NCI-H1436 (cell line): ENCODE measurements around the gene SUPT3H.

Source experiments
- DNase-seq: peaks from one replicate; lab custom pipeline; 2025; lab: John Stamatoyannopoulos, UW

SUPT3H gene

DNA sequence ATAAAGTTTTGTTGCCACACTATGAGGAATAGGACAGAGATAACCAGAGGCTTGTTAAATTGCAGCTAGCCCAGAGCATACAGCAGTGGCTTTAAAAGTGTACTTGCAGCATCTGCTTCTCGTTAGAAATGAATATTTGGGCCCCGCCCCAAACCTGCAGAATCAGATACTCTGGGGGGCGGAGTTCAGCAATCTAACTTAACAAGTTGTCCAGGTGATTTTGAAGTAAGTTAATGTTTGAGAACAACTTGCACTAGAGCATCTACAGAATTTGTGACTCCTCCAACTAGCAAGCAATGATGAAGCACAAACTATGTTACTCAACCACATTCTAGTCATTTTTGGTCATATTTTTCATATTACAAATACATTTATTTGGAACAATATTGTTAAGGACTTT is 10.6 kb upstream of the SUPT3H start:
- DNase-seq, result no peak

DNA sequence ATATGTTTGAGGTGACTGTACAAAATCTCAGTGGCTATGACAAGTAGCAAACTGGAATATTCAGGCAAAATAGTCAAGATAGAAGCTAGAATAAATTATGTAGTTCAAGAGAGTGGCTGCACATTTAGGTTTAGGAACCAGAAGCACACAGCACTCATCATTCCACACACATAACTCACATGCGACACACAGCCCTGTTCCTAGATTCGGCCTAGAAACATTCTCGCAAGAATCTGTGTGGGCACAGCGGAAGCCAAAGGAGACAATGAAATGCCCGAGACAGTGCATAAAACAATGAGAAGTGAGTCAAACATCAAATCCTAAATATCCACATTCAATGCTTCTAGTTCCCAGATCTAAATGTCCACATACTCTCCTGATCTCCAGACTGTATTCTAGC is 9.5 kb upstream of the SUPT3H start:
- DNase-seq, result no peak

DNA sequence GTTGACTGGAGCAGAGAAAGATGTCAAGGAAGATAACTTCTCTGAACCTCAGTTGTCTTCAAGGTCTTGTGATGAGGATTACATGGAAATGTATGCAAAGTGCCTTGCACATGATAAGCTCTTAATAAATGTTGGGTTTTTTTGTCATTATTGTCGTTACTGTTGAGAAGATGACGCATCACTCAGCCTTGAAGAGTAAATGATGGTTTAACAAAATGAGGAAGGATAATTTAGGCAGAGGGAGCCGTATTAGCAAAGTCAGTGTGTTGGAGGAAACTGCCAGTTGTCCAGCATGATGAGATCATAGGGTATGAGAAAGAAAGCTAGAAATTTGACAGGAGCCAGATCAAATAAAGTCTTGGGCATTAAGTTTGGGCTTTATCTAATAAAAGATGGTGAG is 8.8 kb upstream of the SUPT3H start:
- DNase-seq, result no peak

DNA sequence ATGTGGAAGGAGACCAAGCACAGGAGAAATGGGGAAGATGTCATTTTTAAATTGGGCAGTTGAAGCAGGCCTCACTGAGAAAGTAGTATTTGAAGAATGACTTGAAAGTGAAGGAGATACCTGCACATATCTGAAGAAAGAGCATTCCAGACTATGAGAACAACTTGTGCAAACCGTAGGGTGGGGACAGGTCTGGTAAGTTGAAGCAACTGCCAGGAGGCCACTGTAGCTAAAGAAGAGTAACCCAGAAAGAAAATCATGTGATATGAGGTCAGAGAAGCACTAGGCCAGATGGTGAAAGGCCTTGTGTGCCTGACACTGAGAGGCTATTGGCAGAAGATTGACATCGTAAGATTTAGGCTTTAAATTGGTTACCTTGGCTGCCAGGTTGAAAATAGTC is 4.7 kb upstream of the SUPT3H start:
- no peak for DNase-seq

DNA sequence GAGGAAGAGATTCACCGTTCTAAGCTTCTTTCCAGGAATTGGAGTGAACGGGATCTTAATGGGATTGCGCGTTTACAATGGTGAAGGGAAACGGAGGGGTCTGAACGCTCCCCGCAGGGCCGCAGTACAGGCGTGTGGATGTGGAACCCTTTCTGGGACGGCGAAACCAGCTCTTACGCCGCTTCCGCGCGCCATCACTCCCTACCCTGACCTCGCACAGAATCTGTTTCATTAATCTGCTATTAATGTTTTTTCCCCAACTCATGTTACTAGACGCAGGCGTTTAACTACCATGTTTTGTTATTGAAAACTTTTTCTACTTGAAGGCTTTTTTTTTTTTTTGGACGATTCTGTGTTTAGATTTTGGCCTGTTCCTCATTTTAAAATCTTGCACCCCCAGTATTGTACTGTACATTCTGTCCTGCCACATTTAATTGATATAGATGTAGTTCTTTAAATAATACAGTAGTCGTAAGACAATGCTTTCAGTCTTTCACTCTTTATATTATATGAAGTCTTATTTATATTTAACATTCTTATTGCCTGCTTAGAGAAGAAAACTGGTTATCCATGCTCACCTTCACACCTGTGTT is 696 bp upstream of the SUPT3H start:
- DNase-seq, result no peak

DNA sequence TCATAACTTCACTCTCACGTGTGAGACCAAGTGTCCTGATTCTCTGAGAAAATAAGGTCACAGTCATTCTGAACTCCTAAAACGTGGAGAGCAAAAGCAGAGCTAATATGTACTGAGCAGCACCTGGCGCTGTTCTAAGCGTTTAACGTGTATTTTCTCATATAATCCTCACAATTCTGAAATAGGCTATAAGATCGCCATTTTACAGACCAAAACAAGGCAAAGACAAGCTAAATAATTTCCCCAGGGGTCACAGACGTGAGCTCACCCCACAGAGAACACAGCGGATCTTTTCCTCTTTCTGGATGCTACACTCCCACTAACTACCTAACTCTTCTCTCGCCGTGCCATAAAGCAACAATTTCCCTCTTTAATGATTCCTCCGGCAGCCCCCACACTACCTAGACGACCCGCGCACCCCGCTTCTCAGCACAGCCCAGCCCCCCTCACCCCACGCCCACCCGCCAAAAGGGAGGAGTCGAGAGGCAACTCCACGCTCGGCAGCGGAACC is 636 bp downstream of the SUPT3H start:
- no peak for DNase-seq

DNA sequence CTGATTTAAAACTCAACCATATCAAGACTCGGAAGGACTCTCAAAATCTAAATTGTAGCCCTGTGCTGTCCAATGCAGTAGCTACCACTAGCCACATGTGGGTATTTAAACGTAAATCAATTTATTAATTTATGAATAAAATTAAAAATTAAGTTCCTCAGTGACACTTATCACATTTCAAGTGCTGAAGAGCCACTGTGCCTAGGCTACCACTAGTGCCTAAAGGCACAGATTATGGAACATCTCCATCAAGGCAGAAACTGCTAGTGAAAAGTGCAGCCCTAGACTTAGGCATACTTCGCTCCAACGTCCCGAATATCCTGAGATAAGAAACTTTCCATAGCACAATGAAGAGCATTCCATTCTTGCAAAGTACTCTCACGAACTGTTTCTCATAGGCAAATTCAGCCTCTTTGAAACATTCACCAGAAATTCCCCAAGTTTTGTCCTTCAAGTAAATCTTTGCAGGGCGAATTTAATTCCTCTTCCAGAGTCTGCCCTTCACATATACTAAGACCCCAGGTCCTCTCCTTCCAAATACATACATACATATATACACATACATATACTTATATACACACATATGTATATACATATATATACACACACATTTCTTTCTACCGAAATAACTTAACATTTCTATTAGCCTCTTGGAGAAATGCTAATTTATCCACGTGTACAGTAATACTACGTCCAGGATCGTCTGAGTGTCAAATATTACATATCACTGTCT is 1.3 kb downstream of the SUPT3H start:
- no peak for DNase-seq

DNA sequence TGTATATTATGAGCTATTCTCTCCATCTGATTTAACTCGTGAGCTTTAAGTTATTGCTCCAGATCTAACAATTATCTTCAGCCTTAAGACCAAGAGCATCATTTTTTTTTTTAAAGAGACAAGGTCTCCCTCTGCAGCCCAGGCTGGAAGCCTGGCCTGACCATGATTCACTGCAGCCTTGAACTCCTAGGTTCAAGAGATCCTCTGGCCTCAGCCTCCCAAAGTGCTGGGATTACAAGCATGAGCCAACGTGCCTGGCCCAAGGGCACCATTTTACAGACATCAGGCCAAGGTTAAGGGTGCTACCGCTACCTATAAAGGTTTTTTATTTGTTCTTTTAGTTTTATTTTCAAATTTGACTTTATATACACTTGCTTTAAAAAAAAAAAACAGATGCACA is 2.3 kb downstream of the SUPT3H start:
- no peak for DNase-seq

DNA sequence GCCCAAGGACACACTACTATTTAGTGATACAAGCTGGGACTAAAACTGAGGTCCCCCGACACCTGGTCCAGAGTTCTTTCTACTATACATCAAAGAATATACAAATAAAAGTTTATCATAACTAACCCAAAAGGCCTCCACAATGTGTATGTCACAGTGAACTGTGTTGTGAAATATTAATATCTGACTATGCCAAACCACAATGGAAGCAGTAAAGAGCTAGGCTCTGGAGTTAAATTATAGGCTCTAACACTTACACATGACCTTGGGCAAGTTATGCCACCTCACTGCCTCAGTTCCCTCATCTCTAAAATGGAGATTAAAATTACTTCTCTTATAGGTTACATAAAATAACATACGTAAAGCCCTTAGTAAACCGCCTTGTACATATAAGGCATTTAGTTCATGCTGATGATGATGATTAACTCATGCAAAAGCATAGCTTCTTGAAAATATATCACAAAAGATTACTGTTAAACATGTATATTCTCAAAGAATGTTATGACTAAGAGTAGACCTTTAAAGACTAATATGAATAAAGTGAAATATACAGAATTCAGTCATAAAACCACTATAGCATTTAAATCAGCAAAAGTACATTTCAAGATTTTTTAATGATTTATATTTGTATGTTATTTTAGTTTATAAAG is 5.7 kb downstream of the SUPT3H start:
- no peak for DNase-seq

DNA sequence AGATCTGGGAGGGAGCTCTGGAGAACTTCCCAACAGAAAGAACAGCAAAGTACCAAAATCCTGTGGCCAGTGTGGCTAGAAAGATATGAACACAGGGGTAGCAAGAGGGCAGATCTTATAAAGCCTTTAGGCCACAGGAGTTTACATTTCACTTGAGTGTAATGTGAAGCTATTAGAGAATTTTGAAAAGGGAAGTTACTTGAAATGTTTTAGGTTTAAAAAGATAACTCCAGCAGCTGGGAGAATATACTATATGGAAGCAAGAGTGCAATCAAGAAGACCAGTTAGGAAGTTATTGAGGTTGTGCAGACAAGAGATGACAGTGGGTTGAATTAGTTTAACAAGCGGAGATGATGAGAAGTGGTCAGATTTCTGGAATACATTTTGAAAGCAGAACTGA is 7.9 kb downstream of the SUPT3H start:
- DNase-seq, result no peak

DNA sequence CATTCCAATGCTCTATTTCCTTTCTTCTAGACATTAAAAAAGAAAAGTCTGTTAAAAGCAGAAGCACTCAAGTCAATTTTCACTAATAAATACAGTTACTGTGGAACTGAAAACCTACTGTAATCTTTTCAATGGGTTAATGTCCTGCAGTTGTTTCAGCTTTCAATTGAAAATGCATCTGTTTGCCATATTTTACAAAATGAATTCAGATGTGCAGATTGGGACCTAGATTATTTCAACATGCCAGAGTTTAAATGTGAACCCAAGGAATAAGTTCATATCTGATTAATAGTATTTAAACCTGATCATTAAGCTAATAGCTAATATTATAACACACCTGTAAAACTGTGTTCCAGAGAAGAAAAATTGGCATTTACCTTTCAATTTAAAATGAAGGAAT is 9.7 kb downstream of the SUPT3H start:
- DNase-seq, result no peak

DNA sequence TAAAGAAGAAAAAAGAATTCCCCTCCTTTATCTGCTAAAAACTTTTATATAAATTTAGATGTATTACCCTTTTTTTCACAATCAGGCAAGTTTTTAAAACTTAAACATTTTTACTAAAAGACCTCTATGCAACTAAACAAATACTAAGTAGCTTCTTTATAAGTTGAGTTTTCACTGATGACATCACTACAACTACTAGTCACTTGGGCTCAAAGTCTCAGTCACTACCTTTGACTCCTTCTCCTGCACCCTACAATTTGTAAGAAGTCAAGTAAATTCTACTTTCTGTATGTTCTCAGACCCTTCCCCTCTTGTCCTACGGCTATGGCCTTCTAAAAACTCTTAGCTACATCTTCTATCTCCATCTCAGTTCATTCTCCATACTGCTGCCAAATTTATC is 11.2 kb downstream of the SUPT3H start:
- no peak for DNase-seq

DNA sequence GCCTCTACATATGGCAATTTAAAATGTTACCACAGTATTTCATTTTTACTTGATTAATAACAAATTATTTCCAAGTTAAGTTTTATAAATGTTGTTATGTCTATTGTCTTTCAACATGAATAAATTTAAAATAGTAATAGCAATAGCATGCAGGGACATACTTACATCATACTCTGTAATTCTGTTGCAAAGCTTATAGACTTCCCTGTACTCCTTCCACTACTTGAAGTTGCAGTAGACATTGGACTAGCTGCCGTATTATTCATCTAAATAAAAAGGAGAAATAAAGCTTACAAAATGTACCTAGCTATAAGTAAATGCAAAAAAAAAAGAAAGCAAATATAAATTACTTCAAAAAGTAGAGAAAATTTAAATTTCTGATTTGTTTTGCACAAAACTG is 12.7 kb downstream of the SUPT3H start:
- no peak for DNase-seq

DNA sequence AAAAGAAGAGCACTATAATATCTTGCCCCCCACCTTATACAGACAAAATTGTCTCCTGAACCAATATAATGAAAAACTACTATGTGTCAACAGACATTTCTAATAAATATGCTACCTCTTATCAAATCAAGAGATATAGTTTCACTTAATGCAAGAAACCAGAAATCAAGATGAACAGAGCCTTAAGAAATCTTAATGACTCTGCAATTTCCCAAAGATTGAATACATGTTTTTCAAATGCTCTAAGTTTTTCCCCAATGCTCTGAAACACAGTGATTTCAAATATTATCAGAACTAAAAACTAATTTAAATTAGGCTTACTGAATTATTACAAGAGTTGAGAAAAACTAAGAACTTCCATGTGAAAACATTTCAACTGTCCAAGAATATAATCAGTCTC is 13.3 kb downstream of the SUPT3H start:
- no peak for DNase-seq

DNA sequence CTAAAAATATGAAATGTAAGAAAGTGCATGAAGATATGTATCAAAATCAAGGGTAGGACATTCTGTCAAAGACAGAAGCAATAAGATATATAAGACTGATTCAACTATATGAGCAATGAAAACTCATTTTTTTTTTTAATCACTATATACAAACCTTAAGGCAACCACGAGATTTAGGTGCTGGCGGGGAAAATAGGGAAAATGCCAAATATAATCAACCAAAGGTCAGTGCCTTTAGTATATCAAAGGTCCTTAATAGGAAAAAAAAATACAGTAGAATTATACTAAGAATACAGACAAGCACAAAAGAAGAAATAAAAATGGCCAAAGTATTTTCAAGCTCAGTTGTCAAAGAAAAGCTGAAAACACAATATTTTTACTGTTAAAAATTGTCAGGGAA is 24.1 kb downstream of the SUPT3H start:
- DNase-seq, result no peak

DNA sequence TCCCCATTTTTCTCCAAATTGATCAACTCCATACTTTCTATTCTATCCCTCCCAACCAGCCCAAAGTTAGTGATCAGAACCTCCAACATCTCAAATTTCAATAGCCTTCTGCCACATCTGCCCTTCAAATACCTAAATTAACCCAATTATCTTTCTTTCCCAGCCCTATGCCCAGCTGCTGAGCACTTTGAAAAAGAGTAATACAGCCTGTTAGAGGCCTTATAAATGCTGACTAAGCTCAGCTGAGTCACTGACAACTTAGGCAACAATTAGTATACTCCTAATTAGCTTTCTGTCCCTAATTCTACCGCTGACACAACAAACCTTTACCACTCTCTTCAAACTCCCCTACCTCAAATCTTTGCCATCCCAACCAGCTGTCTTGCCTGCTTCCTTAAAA is 26.1 kb downstream of the SUPT3H start:
- no peak for DNase-seq

DNA sequence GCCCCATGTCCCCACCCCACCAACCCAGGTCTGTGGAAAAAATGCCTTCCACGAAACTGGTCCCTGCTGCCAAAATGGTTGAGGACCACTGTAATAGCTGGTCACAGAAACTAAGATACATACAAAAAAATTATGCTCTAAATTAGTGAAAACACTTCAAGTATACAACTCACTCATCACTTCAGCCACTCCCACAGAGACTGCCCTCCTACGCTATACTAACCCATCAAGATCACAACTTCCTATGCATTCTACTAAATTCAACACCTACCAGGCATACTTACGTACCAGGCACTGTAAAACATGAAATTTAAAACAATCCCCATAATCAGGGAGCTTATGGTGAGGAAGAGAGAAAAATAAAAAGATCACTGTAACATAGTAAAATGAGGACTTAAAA is 26.7 kb downstream of the SUPT3H start:
- no peak for DNase-seq

DNA sequence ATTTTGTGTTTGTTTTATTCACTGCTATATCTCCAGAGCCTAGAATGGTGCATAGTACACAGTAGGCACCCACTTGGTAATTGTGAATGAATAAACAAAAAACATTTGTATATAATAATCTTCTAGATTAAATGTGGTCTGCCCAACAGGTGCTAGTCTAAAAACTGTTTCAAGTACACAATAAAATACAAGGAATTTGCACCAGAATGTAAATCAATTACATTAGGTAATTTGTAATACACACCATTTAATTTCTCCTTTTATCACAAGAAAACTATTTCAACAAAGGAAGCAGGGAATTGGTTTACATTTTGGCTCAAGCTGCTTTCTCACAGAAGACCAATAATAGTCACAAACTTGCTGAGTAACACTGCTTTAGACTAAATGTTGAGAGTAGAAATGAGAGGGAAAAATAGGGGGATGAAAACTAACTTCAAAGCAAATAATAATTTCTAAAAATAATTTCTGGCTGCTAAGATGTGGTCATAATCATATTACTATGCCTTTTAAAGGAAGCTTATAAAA is 27.5 kb downstream of the SUPT3H start:
- DNase-seq, result no peak

DNA sequence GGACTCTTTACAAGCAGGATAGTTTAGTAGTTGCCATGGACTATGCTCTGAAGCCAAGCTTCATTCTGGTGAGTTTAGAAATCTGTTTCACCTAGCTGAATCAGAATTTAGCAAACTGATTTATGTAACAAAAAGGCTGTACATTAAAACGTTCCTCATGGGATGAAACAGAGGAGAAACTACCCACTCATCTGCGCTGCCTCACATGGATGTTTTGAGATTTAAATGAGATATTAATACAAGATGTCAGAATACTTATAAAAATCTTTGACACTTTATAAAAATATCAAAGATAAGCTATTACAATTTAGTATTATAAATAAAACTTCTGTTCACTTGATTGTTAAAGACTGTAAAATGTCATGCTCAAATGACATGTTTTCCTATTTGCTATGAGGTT is 32.8 kb downstream of the SUPT3H start:
- no peak for DNase-seq

DNA sequence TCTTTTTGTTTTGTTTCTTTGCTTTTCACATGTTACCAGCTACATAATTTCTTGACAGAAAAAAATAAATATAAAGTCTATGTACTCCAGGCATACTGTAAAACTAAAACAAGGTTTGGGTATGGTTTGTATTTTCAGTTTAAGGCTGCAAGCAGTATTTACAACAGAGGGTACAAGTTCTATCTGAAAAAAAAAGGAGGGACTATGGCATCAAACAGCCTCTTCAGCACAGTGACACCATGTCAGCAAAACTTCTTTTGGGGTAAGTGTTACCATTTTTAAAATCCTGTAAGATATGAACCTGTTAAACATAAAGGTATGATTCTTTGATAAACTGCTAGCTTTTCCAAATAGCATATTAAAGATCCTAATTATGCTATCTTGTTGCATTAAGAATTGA is 49.2 kb downstream of the SUPT3H start:
- no peak for DNase-seq

DNA sequence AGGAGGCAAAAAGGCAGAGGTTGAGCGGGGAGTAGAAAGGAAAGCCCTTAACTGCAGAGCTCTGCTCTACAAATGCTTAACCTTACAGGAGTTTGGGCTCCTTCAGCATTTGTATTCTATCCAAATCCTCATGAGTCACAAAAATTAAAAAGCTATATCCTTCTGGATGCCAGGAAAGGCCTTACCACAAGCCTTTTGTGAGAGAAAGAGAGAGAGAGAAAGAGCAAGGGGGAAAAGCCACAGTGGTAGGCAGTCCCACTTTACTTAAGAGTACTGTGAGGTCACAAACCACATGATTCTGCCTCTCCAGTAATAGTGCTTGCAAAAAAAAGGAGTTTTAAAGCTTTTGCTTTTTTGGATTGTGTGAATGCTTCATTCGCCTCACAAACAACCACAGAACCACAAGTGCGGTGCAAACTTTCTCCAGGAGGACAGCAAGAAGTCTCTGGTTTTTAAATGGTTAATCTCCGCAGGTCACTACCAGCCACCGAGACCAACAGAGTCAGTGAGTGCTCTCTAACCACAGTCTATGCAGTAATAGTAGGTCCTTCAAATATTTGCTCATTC is 49.7 kb downstream of the SUPT3H start, which contains the start of gene RUNX2:
TSS of gene RUNX2 (plus strand) at position 375 of the 567 bp plus-strand sequence. CDS start 397 bp downstream, outside the sequence.
- no peak for DNase-seq

DNA sequence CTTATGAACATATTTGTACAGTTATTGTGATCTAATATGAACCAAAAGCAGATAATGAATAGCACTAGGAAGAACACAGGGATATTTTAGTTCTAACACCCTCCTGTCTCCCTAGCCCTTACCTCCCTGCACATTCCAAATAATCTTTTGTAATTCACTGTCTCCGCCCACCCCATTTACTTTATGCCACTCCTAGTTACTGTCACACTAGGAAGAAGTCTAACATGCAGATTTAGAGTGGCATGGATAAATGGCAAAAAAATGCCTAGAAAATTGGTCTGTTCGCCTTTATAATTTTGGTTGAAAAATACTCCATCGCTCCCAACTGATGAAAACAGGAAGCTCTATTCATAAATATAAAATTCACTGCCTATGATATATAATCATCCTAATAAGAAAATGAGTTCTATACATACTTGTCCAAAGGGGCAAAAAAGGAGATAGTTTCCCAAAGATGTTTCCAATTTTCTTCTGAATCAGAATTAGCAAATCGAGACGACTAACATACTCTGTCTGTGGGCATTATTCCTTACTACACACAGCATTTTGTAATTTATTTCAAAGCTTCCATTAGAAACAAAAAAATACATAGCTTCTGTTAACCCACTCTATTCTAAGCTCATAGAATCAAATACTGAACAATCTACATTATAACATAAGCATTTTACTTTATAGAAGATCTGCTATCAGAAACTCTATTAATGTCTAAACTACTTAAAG is 50.9 kb downstream of the SUPT3H start:
- no peak for DNase-seq
